Natural killer cell (primary cell): ENCODE measurements around the gene CAMTA1. TPM values are rescaled to one million over a fixed set of nuclear protein-coding genes. Genes with fewer than 3 reads are reported as not detected.

Experiments
- ATAC-seq, 3 donors: fragments of 150-1000 bp in 2 of 3; fragments of 200-7000 bp in 1 of 3; cut with Tn5 transposase; 1 replicate in 1 of 3; 2 replicates in 2 of 3; pipeline ENCODE4 v1.10.0; 2021; ENCODE audit warnings: mild to moderate bottlenecking in 2 of 3, moderate library complexity in 2 of 3
- DNase-seq, 2 donors: peaks; one replicate each; pipeline versions ENCODE4 v3.0.0 to v3.0.0-alpha.2; 2013 to 2021; ENCODE audit warnings: mixed read lengths in 1 of 2
- H3K27ac ChIP-seq: one replicate; pipeline ENCODE4 v1.5.1; 2013; ENCODE audit warnings: mild to moderate bottlenecking, low read length
- H3K27me3 ChIP-seq: one replicate; pipeline ENCODE4 v1.6.1; 2013; ENCODE audit warnings: low read length; ENCODE audit not compliant: control insufficient read depth, insufficient read depth
- H3K36me3 ChIP-seq: one replicate; pipeline ENCODE4 v1.6.1; 2013; ENCODE audit warnings: low read length; ENCODE audit not compliant: control insufficient read depth, insufficient read depth
- H3K4me1 ChIP-seq: one replicate; pipeline ENCODE4 v1.6.1; 2013; ENCODE audit warnings: low read length; ENCODE audit not compliant: control insufficient read depth, insufficient read depth
- H3K4me3 ChIP-seq: one replicate; pipeline ENCODE4 v1.5.1; 2013; ENCODE audit warnings: low read length
- H3K9me3 ChIP-seq: one replicate; pipeline ENCODE4 v1.6.1; 2013; ENCODE audit warnings: low read length; ENCODE audit not compliant: control insufficient read depth, insufficient read depth
- H3K27ac Mint-ChIP-seq, 2 donors: one replicate each; pipeline ENCODE4 v1.8.0; 2022; ENCODE audit warnings: mild to moderate bottlenecking in 2 of 2, mixed read lengths in 2 of 2, moderate library complexity in 1 of 2
- H3K27me3 Mint-ChIP-seq, 2 donors: one replicate each; pipeline ENCODE4 v1.8.0; 2022; ENCODE audit warnings: low read depth in 2 of 2, mixed read lengths in 2 of 2
- H3K36me3 Mint-ChIP-seq: one replicate; pipeline ENCODE4 v1.8.0; 2022; ENCODE audit warnings: mixed read lengths
- H3K4me1 Mint-ChIP-seq, 2 donors: one replicate each; pipeline ENCODE4 v1.8.0; 2022; ENCODE audit warnings: mixed read lengths in 2 of 2
- H3K4me3 Mint-ChIP-seq: one replicate; pipeline ENCODE4 v1.8.0; 2022; ENCODE audit warnings: mild to moderate bottlenecking, moderate library complexity, mixed read lengths
- H3K9me3 Mint-ChIP-seq, 2 donors: one replicate each; pipeline ENCODE4 v1.8.0; 2022; ENCODE audit warnings: mixed read lengths in 2 of 2
- CTCF ChIP-seq: fragments of 200-600 bp; IDR thresholded peaks from one replicate; pipeline ENCODE4 v1.8.0; 2022; ENCODE audit warnings: antibody characterized with exemption
- WGBS: methylation state at CpG from one replicate; pipeline ENCODE4 v1.1.7; 2013; ENCODE audit warnings: missing lambda C conversion rate; ENCODE audit not compliant: insufficient coverage; 5-methylcytosine and 5-hydroxymethylcytosine counted together
- intact Hi-C: fragments of 100-400 bp; cut with micrococcal nuclease; formaldehyde crosslinking; loops from one replicate; pipeline ENCODE4 v1.14.2; 2022
- total RNA-seq, 4 donors: library from RNA; stranded (reverse); fragments of 120-200 nt in 1 of 4; gene quantifications; one replicate each; pipeline versions ENCODE4 v1.2.3 to v1.2.4, GENCODE V29; 2013 to 2022

Gene CAMTA1
- total RNA-seq, 3 donors from 2014 or later (not counting 1 experiment from before 2014, with no cell fraction given) = 40.6 to 53.3 (median 44.9) TPM

- TF ChIP-seq CTCF = no peak
- Histone ChIP-seq H3K27me3 (no peaks in the 10 kb centered on the region), H3K27ac (no peak overlapping the region), H3K4me1 (no peaks in the 10 kb centered on the region), H3K9me3 (no peaks in the 10 kb centered on the region), H3K4me3 (no peak overlapping the region), H3K36me3 (no peaks in the 10 kb centered on the region)
- no peak for DNase-seq
- no peak overlapping the region for H3K27ac Mint-ChIP-seq
- intact Hi-C loops = no loop called here
- 92% methylated on average over 1 of the region's 1 CpG for WGBS
- H3K4me1 Mint-ChIP-seq = peaks cover 0 to 5% of the 10 kb centered on the region in 2 donors
- H3K27me3 Mint-ChIP-seq = peaks cover 9 to 26% of the 10 kb centered on the region in 2 donors
- no peaks in the 10 kb centered on the region for H3K9me3 Mint-ChIP-seq
- no peak for ATAC-seq
- no peaks in the 10 kb centered on the region for H3K36me3 Mint-ChIP-seq
- no peak overlapping the region for H3K4me3 Mint-ChIP-seq
Observed at GRCh38 chr1:6774381-6774780, 10.9 kb upstream of the CAMTA1 start.

- no peaks in the 10 kb centered on the region for H3K9me3 ChIP-seq
- H3K27ac ChIP-seq = no peak overlapping the region
- Mint-ChIP-seq H3K36me3 (no peaks in the 10 kb centered on the region), H3K4me3 (no peak overlapping the region), H3K9me3 (no peaks in the 10 kb centered on the region), H3K4me1 (peaks cover 0 to 5% of the 10 kb centered on the region in 2 donors), H3K27ac (no peak overlapping the region), H3K27me3 (peaks cover 9 to 26% of the 10 kb centered on the region in 2 donors)
- no peaks in the 10 kb centered on the region for H3K4me1 ChIP-seq
- H3K36me3 ChIP-seq = no peaks in the 10 kb centered on the region
- H3K27me3 ChIP-seq = no peaks in the 10 kb centered on the region
- intact Hi-C loops = no loop called here
- ATAC-seq (no peak), DNase-seq (no peak)
- WGBS = 98% methylated on average over 8 of the region's 8 CpGs
- no peak for TF ChIP-seq CTCF
- no peak overlapping the region for H3K4me3 ChIP-seq
Observed at GRCh38 chr1:6775261-6776043, 9.8 kb upstream of the CAMTA1 start.

GRCh38 chr1:6776389-6776788, 8.9 kb upstream of the CAMTA1 start:
- H3K4me1 ChIP-seq = no peaks in the 10 kb centered on the region
- Mint-ChIP-seq H3K36me3 (no peaks in the 10 kb centered on the region), H3K27me3 (peaks cover 9 to 20% of the 10 kb centered on the region in 2 donors), H3K27ac (no peak overlapping the region), H3K9me3 (no peaks in the 10 kb centered on the region), H3K4me3 (no peak overlapping the region), H3K4me1 (peaks cover 0 to 5% of the 10 kb centered on the region in 2 donors)
- no peaks in the 10 kb centered on the region for H3K9me3 ChIP-seq
- no peaks in the 10 kb centered on the region for H3K27me3 ChIP-seq
- H3K27ac ChIP-seq = no peak overlapping the region
- no peak for TF ChIP-seq CTCF
- intact Hi-C loops = no loop called here
- no peaks in the 10 kb centered on the region for H3K36me3 ChIP-seq
- H3K4me3 ChIP-seq = no peak overlapping the region
- ATAC-seq (no peak), DNase-seq (no peak)
- 95% methylated on average over 2 of the region's 2 CpGs for WGBS

- no peak for DNase-seq
- no peak for TF ChIP-seq CTCF
- Histone ChIP-seq H3K4me1 (no peaks in the 10 kb centered on the region), H3K9me3 (no peaks in the 10 kb centered on the region), H3K4me3 (no peak overlapping the region), H3K36me3 (no peaks in the 10 kb centered on the region), H3K27ac (no peak overlapping the region), H3K27me3 (no peaks in the 10 kb centered on the region)
- WGBS = 50% methylated on average over 7 of the region's 7 CpGs
- intact Hi-C loops = no loop called here
- Mint-ChIP-seq H3K4me1 (peaks cover 0 to 5% of the 10 kb centered on the region in 2 donors), H3K4me3 (no peak overlapping the region), H3K36me3 (no peaks in the 10 kb centered on the region), H3K27ac (no peak overlapping the region), H3K9me3 (no peaks in the 10 kb centered on the region), H3K27me3 (peaks cover 9 to 15% of the 10 kb centered on the region in 2 donors)
- no peak for ATAC-seq
Observed at GRCh38 chr1:6776895-6777294, 8.4 kb upstream of the CAMTA1 start.
